Right lobe of liver (tissue), 4 donors: ENCODE data around the gene BANP.
"Not testable (repeated sequence)": the region's sequence is repeated elsewhere in the genome, so short reads cannot be mapped to it uniquely, and the experiment has no call there.

Experiments used
- POLR2A ChIP-seq: fragments of 450-650 bp; IDR thresholded peaks from one replicate; pipeline ENCODE4 v1.6.1; 2017; ENCODE audit warnings: antibody characterized with exemption, mild to moderate bottlenecking
- TF ChIP-seq, protein P1 (sequence below), 4 donors: fragments of 200-600 bp in 3 of 4; fragments of 450-650 bp in 1 of 4; IDR thresholded peaks; one replicate each; pipeline versions ENCODE4 v1.5.1 to v1.8.0; 2016 to 2022; ENCODE audit warnings: antibody characterized with exemption in 4 of 4, mild to moderate bottlenecking in 2 of 4
- donor health status: DM: no; HTN: no; CAD: no.
- donor health status: DM: no; HTN: no; CAD: no.
- donor health status: DM: no; HTN: yes; CAD: no.

DNA sequence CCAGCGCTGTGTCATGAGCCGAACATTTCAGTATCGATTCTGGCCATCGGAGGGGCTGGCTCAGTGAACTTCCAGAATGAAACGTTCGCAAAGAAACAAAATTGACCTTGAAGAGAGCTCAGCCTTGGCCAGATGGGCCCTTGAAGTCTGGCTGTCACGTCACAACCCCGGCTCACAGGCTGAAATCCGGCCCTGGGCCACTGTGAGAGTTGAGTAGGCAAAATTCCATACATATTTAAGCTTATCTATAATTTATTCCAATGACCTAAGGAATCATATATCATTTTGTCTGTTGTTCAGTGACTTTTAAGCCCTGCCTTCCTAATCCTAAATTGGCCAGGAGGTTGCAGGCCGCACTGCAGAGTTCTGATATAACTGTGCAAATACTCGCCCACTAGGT is 170.2 kb downstream of the BANP start:
- TF ChIP-seq, protein P1, sequence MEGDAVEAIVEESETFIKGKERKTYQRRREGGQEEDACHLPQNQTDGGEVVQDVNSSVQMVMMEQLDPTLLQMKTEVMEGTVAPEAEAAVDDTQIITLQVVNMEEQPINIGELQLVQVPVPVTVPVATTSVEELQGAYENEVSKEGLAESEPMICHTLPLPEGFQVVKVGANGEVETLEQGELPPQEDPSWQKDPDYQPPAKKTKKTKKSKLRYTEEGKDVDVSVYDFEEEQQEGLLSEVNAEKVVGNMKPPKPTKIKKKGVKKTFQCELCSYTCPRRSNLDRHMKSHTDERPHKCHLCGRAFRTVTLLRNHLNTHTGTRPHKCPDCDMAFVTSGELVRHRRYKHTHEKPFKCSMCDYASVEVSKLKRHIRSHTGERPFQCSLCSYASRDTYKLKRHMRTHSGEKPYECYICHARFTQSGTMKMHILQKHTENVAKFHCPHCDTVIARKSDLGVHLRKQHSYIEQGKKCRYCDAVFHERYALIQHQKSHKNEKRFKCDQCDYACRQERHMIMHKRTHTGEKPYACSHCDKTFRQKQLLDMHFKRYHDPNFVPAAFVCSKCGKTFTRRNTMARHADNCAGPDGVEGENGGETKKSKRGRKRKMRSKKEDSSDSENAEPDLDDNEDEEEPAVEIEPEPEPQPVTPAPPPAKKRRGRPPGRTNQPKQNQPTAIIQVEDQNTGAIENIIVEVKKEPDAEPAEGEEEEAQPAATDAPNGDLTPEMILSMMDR (IDR thresholded peaks at IDR 0.05) = not testable (repeated sequence)
- TF ChIP-seq POLR2A = not testable (repeated sequence)
